Measurements from ENCODE around the gene GABBR1.

- TF ChIP-seq CTCF (IDR thresholded peaks at IDR 0.05) = no peak
- TF ChIP-seq POLR2AphosphoS5 (IDR thresholded peaks at IDR 0.05) = no peak
Measured at GRCh38 chr6:29527126-29527525, 105.9 kb downstream of the GABBR1 start.
